Sigmoid colon (tissue), 7 donors: ENCODE results near the gene FXYD7. TPM values are rescaled to one million over a fixed set of nuclear protein-coding genes. Genes with fewer than 3 reads are reported as not detected.

ENCODE experiments used
- DNase-seq: peaks from one replicate; pipeline ENCODE4 v3.0.0-alpha.2; 2019
- H3K27ac ChIP-seq, 4 donors: fragments of 200-600 bp; sonication (generic); one replicate each; pipeline ENCODE4 v1.5.1; 2016 to 2019; ENCODE audit warnings: mild to moderate bottlenecking in 1 of 4
- H3K27me3 ChIP-seq, 3 donors: fragments of 200-600 bp; sonication (generic); one replicate each; pipeline ENCODE4 v1.5.1; 2019; ENCODE audit warnings: mild to moderate bottlenecking in 1 of 3
- H3K36me3 ChIP-seq, 4 donors: fragments of 200-600 bp; sonication (generic); one replicate each; pipeline ENCODE4 v1.5.1; 2016 to 2019
- H3K4me1 ChIP-seq, 4 donors: fragments of 200-600 bp; sonication (generic); one replicate each; pipeline ENCODE4 v1.5.1; 2017 to 2019
- H3K4me3 ChIP-seq, 4 donors: fragments of 200-600 bp; sonication (generic); one replicate each; pipeline ENCODE4 v1.5.1; 2017 to 2019; ENCODE audit warnings: mild to moderate bottlenecking in 2 of 4, moderate library complexity in 1 of 4
- H3K9me3 ChIP-seq, 4 donors: fragments of 200-600 bp in 3 of 4; sonication (generic) in 3 of 4; one replicate each; pipeline versions ENCODE4 v1.5.1 to v1.6.1; 2013 to 2019
- CTCF ChIP-seq, 4 experiments: fragments of 450-650 bp in 3 of 4; fragments of 200-600 bp in 1 of 4; IDR thresholded peaks; one replicate each; pipeline ENCODE4 v1.5.1; 2016 to 2019; ENCODE audit warnings: antibody characterized with exemption in 4 of 4, mild to moderate bottlenecking in 3 of 4, moderate library complexity in 2 of 4
- EP300 ChIP-seq, 4 donors: sonication (generic); formaldehyde crosslinking; IDR thresholded peaks; one replicate each; pipeline ENCODE4 v1.6.1; 2017; ENCODE audit warnings: antibody characterized with exemption in 4 of 4
- POLR2A ChIP-seq, 2 donors: fragments of 450-650 bp; IDR thresholded peaks; one replicate each; pipeline ENCODE4 v1.6.1; 2016; ENCODE audit warnings: antibody characterized with exemption in 2 of 2, mild to moderate bottlenecking in 2 of 2, moderate library complexity in 2 of 2
- POLR2AphosphoS5 ChIP-seq, 4 donors: sonication (generic); formaldehyde crosslinking; IDR thresholded peaks; one replicate each; pipeline ENCODE4 v1.6.1; 2017; ENCODE audit warnings: antibody characterized with exemption in 4 of 4
- WGBS, 2 donors: extraction: QIAGEN DNeasy Blood & Tissue Kit; methylation state at CpG; one replicate each; pipeline ENCODE4 v1.1.7; 2013; 5-methylcytosine and 5-hydroxymethylcytosine counted together
- intact Hi-C: fragments of 100-400 bp; cut with DNase I; formaldehyde crosslinking; loops from one replicate; pipeline ENCODE4 v1.15.1; 2023
- polyA plus RNA-seq, 3 donors: library from polyadenylated mRNA; stranded (reverse); fragments of 200-250 nt; gene quantifications; one replicate each; pipeline ENCODE4 v1.2.3, GENCODE V29; 2013
- total RNA-seq, 4 donors: library from RNA; depleted of rRNA; stranded (reverse); fragments of >200 nt; gene quantifications; one replicate each; pipeline ENCODE4 v1.1.0, GENCODE V29; 2016
- donor health status: healthy with polysubstance abuse.
- donor health status: Bipolar disorder and iron deficiency.
- donor health status: healthy.

The FXYD7 gene
- total and polyA plus RNA-seq, 7 donors: 1.7 to 3.3 TPM; not detected in 5

GRCh38 chr19:35106291-35106583 is 36.8 kb upstream of the FXYD7 start:
- H3K36me3 ChIP-seq: no peaks in the 10 kb centered on the region
- no peak overlapping the region for H3K4me3 ChIP-seq
- no peak for DNase-seq
- H3K27ac ChIP-seq: peak overlapping the region in 3 of 4 donors; percentile 25 to 44 (median 33)
- WGBS, 2 donors: 85 to 93% methylated on average over 9 of the region's 9 CpGs
- intact Hi-C loops: no loop called here
- TF ChIP-seq CTCF (IDR thresholded peaks at IDR 0.05) (no peak), EP300 (IDR thresholded peaks at IDR 0.05) (no peak), POLR2AphosphoS5 (IDR thresholded peaks at IDR 0.05) (no peak), POLR2A (IDR thresholded peaks at IDR 0.05) (no peak)
- no peaks in the 10 kb centered on the region for H3K4me1 ChIP-seq
- no peaks in the 10 kb centered on the region for H3K27me3 ChIP-seq
- H3K9me3 ChIP-seq: no peaks in the 10 kb centered on the region

GRCh38 chr19:35106898-35107541 is 36.0 kb upstream of the FXYD7 start:
- no peak for DNase-seq
- 47 to 49% methylated on average over 2 of the region's 2 CpGs for WGBS, 2 donors
- intact Hi-C loops: no loop called here
- Histone ChIP-seq H3K4me3 (no peak overlapping the region), H3K27me3 (no peaks in the 10 kb centered on the region), H3K4me1 (no peaks in the 10 kb centered on the region), H3K36me3 (no peaks in the 10 kb centered on the region), H3K9me3 (no peaks in the 10 kb centered on the region), H3K27ac (peak overlapping the region in 3 of 4 donors; percentile 25 to 44 (median 33))
- TF ChIP-seq POLR2AphosphoS5 (IDR thresholded peaks at IDR 0.05): no peak
- no peak for TF ChIP-seq EP300 (IDR thresholded peaks at IDR 0.05)
- TF ChIP-seq CTCF (IDR thresholded peaks at IDR 0.05): no peak
- TF ChIP-seq POLR2A (IDR thresholded peaks at IDR 0.05): no peak

GRCh38 chr19:35107545-35107944 is 35.5 kb upstream of the FXYD7 start:
- Histone ChIP-seq H3K9me3 (no peaks in the 10 kb centered on the region), H3K4me1 (no peaks in the 10 kb centered on the region), H3K27me3 (no peaks in the 10 kb centered on the region), H3K27ac (peak overlapping the region; percentile 44 to 62 (median 46)), H3K36me3 (no peaks in the 10 kb centered on the region), H3K4me3 (no peak overlapping the region)
- intact Hi-C loops: no loop called here
- no peak for TF ChIP-seq EP300 (IDR thresholded peaks at IDR 0.05)
- no peak for TF ChIP-seq CTCF (IDR thresholded peaks at IDR 0.05)
- peak in 3 of 4 donors; percentile 13 to 37 (median 30) for TF ChIP-seq POLR2AphosphoS5 (IDR thresholded peaks at IDR 0.05)
- TF ChIP-seq POLR2A (IDR thresholded peaks at IDR 0.05): no peak
- WGBS, 2 donors: 3 to 30% methylated on average over 5 of the region's 5 CpGs
- DNase-seq: peak; percentile 80

- DNase-seq: no peak
- H3K4me3 ChIP-seq: no peak overlapping the region
- no peaks in the 10 kb centered on the region for H3K36me3 ChIP-seq
- H3K27me3 ChIP-seq: no peaks in the 10 kb centered on the region
- H3K4me1 ChIP-seq: no peaks in the 10 kb centered on the region
- H3K9me3 ChIP-seq: no peaks in the 10 kb centered on the region
- intact Hi-C loops: no loop called here
- H3K27ac ChIP-seq: peak overlapping the region; percentile 29 to 62 (median 42)
- TF ChIP-seq EP300 (IDR thresholded peaks at IDR 0.05) (no peak), POLR2AphosphoS5 (IDR thresholded peaks at IDR 0.05) (no peak), CTCF (IDR thresholded peaks at IDR 0.05) (no peak), POLR2A (IDR thresholded peaks at IDR 0.05) (no peak)
- 83 to 85% methylated on average over 11 of the region's 11 CpGs for WGBS, 2 donors
These were observed 34.3 kb upstream of the FXYD7 start for GRCh38 chr19:35108730-35109129.
